GM19099 (cell line): ENCODE measurements around the gene SLC25A29.
A peak's percentile ranks its signal among the peaks of the same experiment; 100 is the strongest.

Source experiments
- POLR2A ChIP-seq: IDR thresholded peaks from 3 replicates; pipeline ENCODE4 v1.6.1; 2011; ENCODE audit warnings: low read depth; ENCODE audit not compliant: insufficient read length; ENCODE audit errors: extremely low read depth

SLC25A29 gene

DNA sequence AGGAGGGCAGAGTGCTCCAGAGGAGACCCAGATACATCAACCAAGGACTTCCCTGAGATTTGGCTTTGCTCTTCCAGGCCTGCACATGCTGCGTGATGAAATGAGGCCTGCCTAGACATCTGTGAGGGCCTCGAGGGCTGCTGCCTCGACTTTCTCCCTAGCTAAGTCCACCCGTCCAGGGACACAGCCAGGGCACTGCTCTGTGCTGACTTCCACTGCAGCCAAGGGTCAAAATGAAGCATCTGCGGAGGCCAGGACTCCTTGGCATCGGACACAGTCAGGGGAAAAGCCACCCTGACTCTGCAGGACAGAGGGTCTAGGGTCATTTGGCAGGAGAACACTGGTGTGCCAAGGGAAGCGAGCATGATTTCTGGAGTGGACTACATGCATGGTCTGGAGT is 27.6 kb upstream of the SLC25A29 start:
- TF ChIP-seq POLR2A, result peak; percentile 13

DNA sequence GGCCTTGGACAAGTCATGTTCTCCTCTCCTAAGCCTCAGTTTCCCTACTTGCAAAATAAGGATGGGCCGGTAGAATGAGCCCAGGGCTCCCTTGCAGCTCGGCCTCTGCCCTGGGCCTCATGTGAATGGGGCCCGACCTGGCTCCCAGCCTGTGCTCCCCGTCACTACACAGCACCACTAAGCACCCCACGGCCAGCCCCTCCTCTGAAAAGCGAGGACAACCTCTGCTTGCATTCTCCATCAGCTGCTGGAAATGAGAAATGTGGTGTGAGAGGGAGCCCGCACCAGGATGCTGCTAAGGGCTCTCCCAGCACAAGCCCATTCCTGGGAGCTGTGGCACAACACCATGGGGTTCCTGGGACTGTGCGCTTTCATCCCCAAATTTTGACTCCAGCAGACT is 27.1 kb upstream of the SLC25A29 start:
- TF ChIP-seq POLR2A, result no peak

DNA sequence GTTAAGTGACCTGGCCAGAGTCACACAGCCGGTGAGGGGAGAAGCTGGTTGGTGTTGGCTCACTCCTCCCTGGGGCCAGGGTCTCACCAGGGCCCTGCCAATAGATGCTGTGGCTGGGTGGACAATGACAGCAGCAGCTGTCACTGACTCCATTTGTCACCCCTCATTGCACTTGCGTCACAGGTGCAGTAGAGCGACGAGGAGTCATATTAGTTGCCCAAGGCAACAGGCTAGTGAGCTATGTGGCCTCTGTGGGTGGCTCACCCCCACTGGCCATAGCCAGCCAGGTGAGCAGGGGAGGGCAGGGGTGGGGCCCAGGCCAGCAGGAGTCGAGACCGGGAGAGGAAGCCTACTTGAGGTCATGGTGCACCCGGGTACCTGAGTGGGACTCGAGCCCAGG is 26.6 kb upstream of the SLC25A29 start:
- peak; percentile 22 for TF ChIP-seq POLR2A

DNA sequence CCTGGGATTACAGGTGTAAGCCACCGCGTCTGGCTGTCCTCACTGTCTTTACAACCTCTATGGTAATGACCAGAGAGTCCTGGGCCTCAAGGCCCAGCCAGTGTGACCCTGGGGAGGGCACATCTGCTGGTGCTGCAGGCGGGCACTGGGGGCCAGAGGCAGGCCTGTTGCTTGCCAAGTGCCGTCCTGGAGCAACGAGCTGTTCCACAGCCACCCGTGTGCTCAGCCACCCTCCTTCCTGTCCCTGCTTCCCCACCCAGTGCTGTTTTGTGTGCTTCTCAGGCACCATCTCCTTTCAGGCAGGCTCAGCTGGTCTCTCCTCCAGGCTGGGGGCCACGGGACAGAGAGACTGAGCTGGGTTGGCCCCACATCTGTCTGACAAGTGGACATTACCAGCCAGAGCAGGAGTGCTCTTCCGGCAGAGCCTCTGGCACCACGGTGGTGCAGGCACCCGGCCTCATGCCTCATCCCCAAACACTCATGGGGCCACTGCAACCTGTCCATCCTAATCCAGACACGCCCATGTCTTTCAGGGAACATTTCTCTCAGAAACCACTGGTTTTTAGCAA is 25.9 kb upstream of the SLC25A29 start:
- no peak for TF ChIP-seq POLR2A

- TF ChIP-seq POLR2A, result no peak
Observed at GRCh38 chr14:100330388-100330931, 24.2 kb upstream of the SLC25A29 start.

DNA sequence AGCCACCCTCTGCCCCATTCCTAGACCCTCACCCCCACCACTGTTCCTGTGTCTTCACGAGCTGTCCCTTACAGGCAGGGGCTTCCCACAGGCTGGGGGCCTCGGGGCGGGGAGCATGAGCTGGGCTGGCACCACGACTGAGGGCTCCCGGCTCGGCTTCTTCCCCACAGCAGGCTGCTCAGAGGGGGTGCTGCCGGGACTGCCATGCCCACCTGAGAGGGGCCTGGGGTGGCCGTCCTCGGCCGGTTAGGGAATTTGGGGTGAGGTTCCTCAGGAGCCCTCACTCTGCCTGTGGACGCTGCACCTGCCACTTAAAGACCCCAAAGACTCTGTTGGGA is 23.7 kb upstream of the SLC25A29 start:
- TF ChIP-seq POLR2A, result no peak

- TF ChIP-seq POLR2A, result no peak
Observed at GRCh38 chr14:100329233-100330006, 23.2 kb upstream of the SLC25A29 start.

- no peak for TF ChIP-seq POLR2A
Observed at GRCh38 chr14:100328495-100329163, 22.4 kb upstream of the SLC25A29 start.

DNA sequence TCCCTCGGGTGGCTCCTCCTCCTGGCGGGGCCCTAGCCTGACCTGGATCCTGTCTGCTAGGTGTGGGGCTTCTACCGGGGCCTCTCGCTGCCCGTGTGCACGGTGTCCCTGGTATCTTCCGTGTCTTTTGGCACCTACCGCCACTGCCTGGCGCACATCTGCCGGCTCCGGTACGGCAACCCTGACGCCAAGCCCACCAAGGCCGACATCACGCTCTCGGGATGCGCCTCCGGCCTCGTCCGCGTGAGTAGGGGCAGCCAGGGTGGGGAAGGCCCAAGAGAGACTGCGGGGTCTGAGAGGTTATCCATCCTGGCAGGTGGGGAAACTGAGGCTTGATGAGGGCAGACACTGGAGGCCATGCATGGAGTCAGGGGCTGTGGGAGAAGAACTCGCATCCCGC is 20.9 kb upstream of the SLC25A29 start:
- TF ChIP-seq POLR2A, result no peak

GRCh38 chr14:100325958-100326357 is 19.7 kb upstream of the SLC25A29 start:
- no peak for TF ChIP-seq POLR2A

DNA sequence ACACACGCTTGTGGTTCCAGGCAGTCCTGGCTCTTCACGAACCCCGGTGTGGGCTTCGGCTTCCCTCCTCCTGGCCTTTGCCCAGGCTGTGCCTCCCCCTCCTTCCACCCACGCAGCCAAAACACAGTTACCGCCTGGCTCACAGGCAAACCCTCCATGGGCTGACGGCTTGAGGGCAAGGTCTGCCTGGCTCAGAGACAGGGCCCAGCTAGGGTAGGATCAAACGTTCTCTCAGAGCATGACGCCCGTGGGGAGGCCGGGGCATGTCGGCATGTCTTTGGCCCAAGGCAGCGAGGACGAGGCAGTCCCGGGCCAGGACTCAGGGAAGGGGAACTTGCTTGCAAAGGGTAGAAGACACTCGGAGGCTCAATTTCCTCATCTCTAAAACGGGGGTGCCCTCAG is 19.0 kb upstream of the SLC25A29 start:
- no peak for TF ChIP-seq POLR2A

- TF ChIP-seq POLR2A, result no peak
Observed at GRCh38 chr14:100323942-100324307, 17.7 kb upstream of the SLC25A29 start.

GRCh38 chr14:100323121-100323941 is 17.1 kb upstream of the SLC25A29 start, which contains the start of gene SLC25A47:
SLC25A47 (plus strand) TSS chr14:100323339; CDS start chr14:100323415, 76 bp downstream.
- no peak for TF ChIP-seq POLR2A

DNA sequence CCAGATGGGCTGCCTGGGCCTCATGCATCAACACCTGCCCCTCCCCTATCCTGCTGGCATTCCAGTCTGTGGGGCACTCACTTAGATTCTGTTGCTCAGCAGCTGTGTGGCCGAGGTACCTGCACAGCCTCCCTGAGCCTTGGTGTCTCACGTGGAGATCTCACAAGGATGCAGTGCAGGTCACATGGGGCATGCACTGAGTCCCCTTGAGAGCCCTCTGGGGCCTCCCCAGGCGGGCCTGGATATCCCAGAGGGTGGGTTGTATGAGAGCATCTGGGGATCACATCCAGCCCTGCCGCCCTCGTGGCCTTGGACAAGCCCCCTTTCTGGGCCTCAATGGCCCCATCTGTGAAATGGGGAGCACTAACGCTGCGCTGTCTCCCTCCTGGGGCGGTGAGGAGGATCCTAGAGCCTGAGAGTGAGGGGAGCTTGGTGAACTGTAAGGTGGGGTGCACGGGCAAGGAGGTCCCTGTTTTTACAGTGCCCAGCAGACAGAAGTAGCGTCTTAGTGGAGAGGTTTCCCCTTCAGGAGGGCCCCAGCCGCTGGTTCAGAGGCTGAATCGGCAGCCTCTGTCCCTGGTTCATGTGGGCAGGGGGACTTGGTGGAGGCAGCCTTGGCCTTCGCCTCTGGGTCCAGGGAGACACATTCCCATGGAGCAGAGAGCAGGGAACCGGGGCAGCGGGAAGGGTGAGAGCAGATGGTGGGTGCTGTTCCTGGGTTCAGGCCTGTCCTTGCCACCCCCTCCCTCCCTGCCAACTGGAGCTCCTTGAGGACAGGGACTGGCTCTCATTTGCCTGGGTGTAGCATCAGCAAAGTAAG is 16.1 kb upstream of the SLC25A29 start:
- TF ChIP-seq POLR2A, result no peak
